ENCODE results near the gene PTMA.

The PTMA gene

DNA sequence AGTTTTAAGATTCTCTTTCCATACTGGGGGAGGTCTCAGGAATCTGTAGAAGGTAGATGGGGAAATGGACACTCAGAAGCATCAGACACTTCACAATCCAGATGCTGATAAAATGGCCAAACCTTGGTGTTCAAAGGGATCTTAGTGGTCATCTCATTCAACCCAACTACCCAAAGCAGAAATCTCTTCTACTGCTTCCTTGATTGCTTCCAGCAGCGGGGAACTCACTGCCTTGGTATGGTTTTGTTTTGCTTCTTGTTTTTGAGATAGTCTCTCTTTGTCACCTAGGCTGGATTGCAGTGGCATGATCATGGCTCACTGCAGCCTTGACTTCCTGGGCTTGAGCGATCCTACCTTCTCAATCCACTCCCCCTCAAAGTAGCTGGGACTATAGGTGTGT lies 39.3 kb upstream of the PTMA start:
- no peak overlapping the region for H3K4me3 ChIP-seq (ENCODE audit: low read depth, low read length)
- DNase-seq (ENCODE audit: low read depth): no peak
- TF ChIP-seq, protein P1, sequence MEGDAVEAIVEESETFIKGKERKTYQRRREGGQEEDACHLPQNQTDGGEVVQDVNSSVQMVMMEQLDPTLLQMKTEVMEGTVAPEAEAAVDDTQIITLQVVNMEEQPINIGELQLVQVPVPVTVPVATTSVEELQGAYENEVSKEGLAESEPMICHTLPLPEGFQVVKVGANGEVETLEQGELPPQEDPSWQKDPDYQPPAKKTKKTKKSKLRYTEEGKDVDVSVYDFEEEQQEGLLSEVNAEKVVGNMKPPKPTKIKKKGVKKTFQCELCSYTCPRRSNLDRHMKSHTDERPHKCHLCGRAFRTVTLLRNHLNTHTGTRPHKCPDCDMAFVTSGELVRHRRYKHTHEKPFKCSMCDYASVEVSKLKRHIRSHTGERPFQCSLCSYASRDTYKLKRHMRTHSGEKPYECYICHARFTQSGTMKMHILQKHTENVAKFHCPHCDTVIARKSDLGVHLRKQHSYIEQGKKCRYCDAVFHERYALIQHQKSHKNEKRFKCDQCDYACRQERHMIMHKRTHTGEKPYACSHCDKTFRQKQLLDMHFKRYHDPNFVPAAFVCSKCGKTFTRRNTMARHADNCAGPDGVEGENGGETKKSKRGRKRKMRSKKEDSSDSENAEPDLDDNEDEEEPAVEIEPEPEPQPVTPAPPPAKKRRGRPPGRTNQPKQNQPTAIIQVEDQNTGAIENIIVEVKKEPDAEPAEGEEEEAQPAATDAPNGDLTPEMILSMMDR (IDR thresholded peaks at IDR 0.05; ENCODE audit: control insufficient read depth, extremely low read depth, insufficient read depth): no peak

DNA sequence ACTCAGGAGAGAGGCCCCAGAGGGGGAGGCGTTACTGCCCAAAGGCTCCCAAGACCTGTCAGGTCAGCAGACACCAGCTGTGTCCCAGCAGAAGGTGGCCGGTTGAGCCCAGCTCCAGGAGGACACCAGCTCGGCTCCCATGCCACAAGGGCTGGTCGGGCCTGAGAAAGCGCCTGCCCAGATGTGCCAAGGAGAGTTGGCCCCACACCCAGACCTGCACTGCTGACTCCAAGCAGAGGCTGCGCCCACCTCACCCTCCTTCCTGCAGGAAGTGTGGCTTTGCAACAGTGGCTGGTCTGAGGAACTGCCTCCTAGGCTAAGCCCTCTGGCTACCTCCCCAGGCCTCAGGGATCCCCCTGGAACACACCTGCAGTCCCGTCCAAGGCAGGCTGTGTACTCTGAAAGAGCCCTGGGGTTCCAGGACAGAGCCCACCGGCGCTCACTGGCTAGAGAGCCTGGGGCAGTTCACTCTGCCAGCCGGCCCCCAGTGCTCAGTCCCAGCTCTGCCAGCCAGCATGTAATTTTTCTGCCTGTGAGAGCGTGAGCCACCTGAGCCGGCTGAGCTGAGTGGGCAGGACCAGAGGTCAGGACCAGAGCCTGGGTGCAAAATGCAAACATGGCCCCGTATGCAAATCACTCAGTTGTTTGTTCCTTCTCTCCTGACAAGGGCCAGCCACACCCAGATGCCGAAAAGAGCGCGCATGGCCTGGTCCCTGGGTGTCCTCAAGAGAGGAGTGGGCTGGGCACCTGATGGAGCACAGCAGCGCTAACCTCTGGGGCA lies 36.9 kb upstream of the PTMA start:
- no peak overlapping the region for H3K4me3 ChIP-seq (ENCODE audit: low read depth, low read length)
- TF ChIP-seq, protein P1 (IDR thresholded peaks at IDR 0.05; ENCODE audit: control insufficient read depth, extremely low read depth, insufficient read depth): no peak
- no peak for DNase-seq (ENCODE audit: low read depth)

DNA sequence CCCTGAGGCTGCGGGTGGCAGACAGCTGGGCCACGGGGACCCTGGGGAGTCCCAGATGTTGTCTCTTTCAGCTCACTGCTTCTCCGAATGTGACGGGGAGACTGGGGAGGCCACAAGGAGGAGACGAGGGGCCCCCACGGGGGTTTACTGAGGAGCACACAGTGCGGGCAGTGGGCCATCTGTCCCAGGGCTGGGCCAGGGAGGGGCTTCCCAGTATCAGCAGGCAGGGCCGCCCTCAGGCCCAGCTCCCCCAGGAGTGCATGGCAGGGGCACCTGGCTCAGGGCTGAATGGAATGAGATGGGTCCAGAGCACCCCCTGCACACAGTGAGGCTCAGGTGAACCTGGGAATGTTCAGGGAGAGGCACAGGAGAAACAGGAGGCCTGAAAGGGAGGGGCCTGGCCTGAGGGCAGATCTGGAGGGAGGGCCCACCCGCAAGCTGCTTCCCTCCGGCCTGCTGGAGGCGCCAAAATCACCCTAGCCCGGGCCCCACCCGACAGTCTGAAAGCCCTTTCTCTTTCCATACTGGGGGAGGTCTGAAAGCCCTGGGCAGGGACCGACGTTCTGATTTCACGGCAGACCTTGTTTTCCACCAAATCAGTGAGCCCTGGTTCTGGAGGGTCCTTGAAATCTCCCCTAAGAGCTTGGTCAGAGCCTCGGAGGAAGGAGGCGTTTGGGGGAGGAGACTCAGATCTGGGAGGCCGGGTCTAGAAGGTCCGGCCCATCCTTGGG lies 35.5 kb upstream of the PTMA start:
- TF ChIP-seq, protein P1 (IDR thresholded peaks at IDR 0.05; ENCODE audit: control insufficient read depth, extremely low read depth, insufficient read depth): no peak
- DNase-seq (ENCODE audit: low read depth): no peak
- no peak overlapping the region for H3K4me3 ChIP-seq (ENCODE audit: low read depth, low read length)

DNA sequence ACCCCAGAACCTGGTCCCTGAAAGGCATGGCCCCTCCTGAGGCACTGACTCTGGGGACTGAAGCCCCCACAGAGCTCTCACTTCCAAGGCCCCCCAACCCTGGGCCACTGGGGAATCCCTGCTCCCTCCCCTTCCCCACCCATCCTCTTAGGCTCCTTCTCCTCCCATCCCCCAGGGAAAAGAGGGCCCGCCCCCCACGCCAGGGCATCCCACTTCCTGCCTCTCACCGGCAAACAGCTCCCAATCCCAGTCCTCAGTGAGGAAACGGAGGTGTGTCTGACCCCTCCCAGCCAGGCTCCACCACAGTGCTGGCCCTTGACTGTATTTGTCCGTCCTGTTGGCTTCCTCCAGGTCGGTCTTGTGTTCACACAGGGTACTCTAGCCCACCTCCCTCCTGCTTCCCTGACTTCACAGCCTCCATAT lies 35.0 kb upstream of the PTMA start:
- H3K4me3 ChIP-seq (ENCODE audit: low read depth, low read length): no peak overlapping the region
- TF ChIP-seq, protein P1 (IDR thresholded peaks at IDR 0.05; ENCODE audit: control insufficient read depth, extremely low read depth, insufficient read depth): no peak
- DNase-seq (ENCODE audit: low read depth): no peak

DNA sequence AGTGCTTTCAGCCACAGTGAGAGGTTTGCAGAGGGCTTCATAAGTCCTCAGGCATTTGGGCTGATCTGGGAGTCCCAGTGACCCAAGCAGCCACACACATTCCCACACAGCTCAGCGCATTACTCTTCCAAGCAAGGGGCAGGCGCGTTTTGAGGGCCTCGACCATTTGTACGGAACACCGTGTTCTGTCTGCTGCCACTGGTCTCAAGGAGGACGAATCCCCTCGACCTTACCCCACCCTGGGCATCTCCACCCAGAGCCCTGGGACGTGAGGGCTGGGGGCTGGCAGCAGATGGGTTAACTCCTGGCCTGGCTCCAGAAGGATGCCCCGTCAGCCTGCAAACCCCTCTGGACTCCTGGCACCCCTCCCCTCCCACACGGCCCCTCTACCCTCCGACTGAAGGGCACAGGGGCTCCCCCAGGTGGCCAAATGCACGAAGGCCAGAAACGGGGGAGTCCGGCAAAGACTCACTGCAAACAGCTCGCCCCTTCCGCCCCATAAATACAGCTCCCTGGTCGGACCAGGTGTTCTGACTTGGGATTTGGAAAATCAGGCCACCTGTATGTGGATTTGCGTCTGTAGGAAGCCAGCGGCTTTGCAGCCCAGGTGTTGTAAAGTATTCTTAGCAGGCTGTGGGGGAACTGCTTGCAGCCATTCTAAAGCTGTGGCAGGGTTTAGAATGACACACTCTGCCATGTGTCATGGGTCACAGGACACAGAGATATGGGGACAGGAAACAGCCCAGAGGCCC lies 33.6 kb upstream of the PTMA start:
- TF ChIP-seq, protein P1 (IDR thresholded peaks at IDR 0.05; ENCODE audit: control insufficient read depth, extremely low read depth, insufficient read depth): peak; percentile 72
- DNase-seq (ENCODE audit: low read depth): no peak
- H3K4me3 ChIP-seq (ENCODE audit: low read depth, low read length): no peak overlapping the region

DNA sequence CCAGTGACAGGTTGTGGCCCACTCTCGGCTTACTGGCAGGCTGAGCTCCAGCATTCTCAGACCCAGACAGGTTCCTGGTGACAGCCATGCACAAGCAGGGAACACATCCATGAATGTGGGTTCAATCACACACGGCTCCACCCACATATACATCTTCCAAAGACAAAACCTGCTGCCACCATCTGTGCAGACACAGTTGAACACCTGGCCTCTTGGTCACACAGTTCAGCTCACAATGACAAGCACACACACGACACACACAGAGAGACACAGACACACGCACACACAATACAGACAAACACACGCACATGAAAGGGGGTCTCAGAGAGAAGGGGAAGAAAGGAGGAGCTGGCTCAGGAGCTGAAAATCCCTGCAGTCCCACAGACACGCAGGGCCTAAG lies 32.1 kb upstream of the PTMA start:
- DNase-seq (ENCODE audit: low read depth): no peak
- no peak overlapping the region for H3K4me3 ChIP-seq (ENCODE audit: low read depth, low read length)
- TF ChIP-seq, protein P1 (IDR thresholded peaks at IDR 0.05; ENCODE audit: control insufficient read depth, extremely low read depth, insufficient read depth): no peak
